A549 (cell line): Measurements from ENCODE around the gene PNPLA2. TPM values are rescaled to one million over a fixed set of nuclear protein-coding genes. Genes with fewer than 3 reads are reported as not detected.

Experiments
- ATAC-seq, 2 experiments: fragments of 200-7000 bp in 1 of 2; fragments of >200 bp in 1 of 2; cut with Nextera tagmentation in 1 of 2; cut with Tn5 transposase in 1 of 2; 3 replicates each; pipeline versions ENCODE4 v1.8.0 to v1.9.1; 2018 to 2020; ENCODE audit warnings: mild to moderate bottlenecking in 1 of 2, moderate library complexity in 1 of 2
- CTCF ChIA-PET: fragments of 300-600 bp; sonication (Branson Sonifier 250); formaldehyde crosslinking; extraction: SDS; loops from one replicate; lab custom pipeline; 2021; ENCODE audit warnings: antibody characterized with exemption, inconsistent platforms; lab: Yijun Ruan, JAX
- POLR2A ChIA-PET: fragments of 350-600 bp; formaldehyde crosslinking; extraction: SDS; loops from one replicate; lab custom pipeline; 2021; ENCODE audit warnings: antibody characterized with exemption, inconsistent platforms; lab: Yijun Ruan, JAX
- DNase-seq, 2 experiments: peaks; one replicate each; pipeline versions ENCODE4 v3.0.0 to v3.0.0-alpha.2; 2011 to 2016; ENCODE audit warnings: low read depth in 1 of 2, low spot score in 1 of 2
- FAIRE-seq: peaks from 2 replicates; lab custom pipeline; 2011; peaks lifted over from hg19 to GRCh38; lab: Jason Lieb, UNC
- H3K27ac ChIP-seq, 2 experiments: fragments of >200 bp; sonication (Bioruptor Twin); formaldehyde crosslinking; 3 replicates each; pipeline ENCODE4 v1.5.1; 2016 to 2017
- H3K4me1 ChIP-seq: fragments of >200 bp; sonication (Bioruptor Twin); formaldehyde crosslinking; 3 replicates; pipeline ENCODE4 v1.6.1; 2016
- H3K4me2 ChIP-seq: fragments of >200 bp; sonication (Bioruptor Twin); formaldehyde crosslinking; 3 replicates; pipeline ENCODE4 v1.6.1; 2016
- H3K4me3 ChIP-seq: fragments of >200 bp; sonication (Bioruptor Twin); formaldehyde crosslinking; 3 replicates; pipeline ENCODE4 v1.5.1; 2016
- H3K9me3 ChIP-seq: fragments of >200 bp; sonication (Bioruptor Twin); formaldehyde crosslinking; 3 replicates; pipeline ENCODE4 v1.6.1; 2016
- BHLHE40 ChIP-seq: IDR thresholded peaks from 2 replicates; pipeline ENCODE4 v1.6.1; 2012; ENCODE audit warnings: low read depth, low read length, inconsistent platforms
- CBX2 ChIP-seq: fragments of 200-600 bp; sonication (generic); IDR thresholded peaks from 2 replicates; pipeline ENCODE4 v1.6.1; 2016; ENCODE audit warnings: low read depth, mild to moderate bottlenecking, borderline replicate concordance
- CHD2 ChIP-seq: fragments of 150-350 bp; IDR thresholded peaks from 2 replicates; pipeline ENCODE4 v1.6.1; 2014; ENCODE audit warnings: low read length; ENCODE audit not compliant: partially characterized antibody
- EHF ChIP-seq: fragments of 250-450 bp; sonication (Bioruptor Pico); IDR thresholded peaks from 2 replicates; pipeline ENCODE4 v1.5.0; 2020; ENCODE audit warnings: mild to moderate bottlenecking
- EP300 ChIP-seq, 2 experiments: fragments of >200 bp; sonication (Bioruptor Twin); formaldehyde crosslinking; IDR thresholded peaks; 2 replicates in 1 of 2; 3 replicates in 1 of 2; pipeline ENCODE4 v1.6.1; 2016 to 2017
- FOXS1 ChIP-seq: fragments of 250-450 bp; sonication (Bioruptor Pico); IDR thresholded peaks from 2 replicates; pipeline ENCODE4 v1.5.0; 2020; ENCODE audit warnings: mild to moderate bottlenecking, moderate library complexity
- GATA3 ChIP-seq: IDR thresholded peaks from 2 replicates; pipeline ENCODE4 v1.6.1; 2012; ENCODE audit warnings: borderline replicate concordance
- HOXB13 ChIP-seq: fragments of 250-450 bp; sonication (Bioruptor Pico); IDR thresholded peaks from 2 replicates; pipeline ENCODE4 v1.5.0; 2020; ENCODE audit warnings: low read depth, mild to moderate bottlenecking, moderate library complexity
- JUN ChIP-seq, 2 experiments: fragments of >200 bp; sonication (Bioruptor Twin); formaldehyde crosslinking; IDR thresholded peaks; 2 replicates in 1 of 2; 3 replicates in 1 of 2; pipeline ENCODE4 v1.6.1; 2016 to 2017
- KDM1A ChIP-seq: fragments of 200-600 bp; sonication (generic); IDR thresholded peaks from 2 replicates; pipeline ENCODE4 v1.6.1; 2016; ENCODE audit warnings: low read depth, mild to moderate bottlenecking
- MAFK ChIP-seq: fragments of 450-650 bp; IDR thresholded peaks from 2 replicates; pipeline ENCODE4 v1.6.1; 2014; ENCODE audit not compliant: partially characterized antibody
- MAZ ChIP-seq: fragments of 150-350 bp; IDR thresholded peaks from 2 replicates; pipeline ENCODE4 v1.6.1; 2014; ENCODE audit warnings: antibody characterized with exemption, low read depth, low read length, borderline replicate concordance
- MYC ChIP-seq: IDR thresholded peaks from 2 replicates; pipeline ENCODE4 v1.6.1; 2012; ENCODE audit warnings: mild to moderate bottlenecking, inconsistent platforms, low read length, improper control_type of control experiment, borderline replicate concordance
- POLR2A ChIP-seq: IDR thresholded peaks from 2 replicates; pipeline ENCODE4 v1.6.1; 2012; ENCODE audit warnings: mild to moderate bottlenecking, low read length
- RAD21 ChIP-seq, 2 experiments: fragments of >200 bp in 1 of 2; sonication (Bioruptor Twin) in 1 of 2; formaldehyde crosslinking in 1 of 2; IDR thresholded peaks in 1 of 2; conservative IDR thresholded peaks in 1 of 2; 2 replicates in 1 of 2; 3 replicates in 1 of 2; pipeline ENCODE4 v1.6.1; 2012 to 2018; ENCODE audit warnings: inconsistent platforms in 1 of 2
- RFX5 ChIP-seq: fragments of 450-650 bp; IDR thresholded peaks from 2 replicates; pipeline ENCODE4 v1.7.1; 2014; ENCODE audit warnings: antibody characterized with exemption, mild to moderate bottlenecking, moderate library complexity
- RNF2 ChIP-seq: fragments of 200-600 bp; sonication (generic); IDR thresholded peaks from 2 replicates; pipeline ENCODE4 v1.6.1; 2016; ENCODE audit warnings: low read depth, mild to moderate bottlenecking, antibody characterized with exemption, moderate library complexity, borderline replicate concordance
- TFCP2L1 ChIP-seq: fragments of 250-450 bp; sonication (Bioruptor Pico); IDR thresholded peaks from 2 replicates; pipeline ENCODE4 v1.5.0; 2021; ENCODE audit warnings: mild to moderate bottlenecking
- TP53 ChIP-seq: fragments of 250-450 bp; sonication (Bioruptor Pico); IDR thresholded peaks from 2 replicates; pipeline ENCODE4 v1.5.0; 2021; ENCODE audit warnings: mild to moderate bottlenecking, moderate library complexity
- ZC3H11A ChIP-seq: fragments of 450-650 bp; IDR thresholded peaks from 2 replicates; pipeline ENCODE4 v1.6.1; 2014; ENCODE audit warnings: antibody characterized with exemption, mild to moderate bottlenecking
- ZFP36 ChIP-seq: fragments of 450-650 bp; IDR thresholded peaks from 2 replicates; pipeline ENCODE4 v1.6.1; 2014; ENCODE audit warnings: borderline replicate concordance; ENCODE audit not compliant: partially characterized antibody
- whole genome bisulfite sequencing: methylation state at CpG from one replicate; pipeline ENCODE4 v1.1.6; 2017; ENCODE audit errors: missing lambda C conversion rate; 5-methylcytosine and 5-hydroxymethylcytosine counted together
- polyA plus RNA-seq, 4 experiments: library from polyadenylated mRNA; depleted of rRNA in 3 of 4; stranded (reverse); fragments of >200 nt; fragmentation: RNase III in 1 of 4; extraction: RNeasy Plus Mini Kit Qiagen cat#74134 plus additional on column Dnase treatment in 1 of 4; gene quantifications; 2 replicates in 3 of 4; 3 replicates in 1 of 4; pipeline ENCODE4 v1.2.3, GENCODE V29; 2011 to 2017
- TF ChIP-seq, protein P1 (sequence below): fragments of 200-600 bp; sonication (generic); IDR thresholded peaks from 2 replicates; pipeline ENCODE4 v1.6.1; 2016; ENCODE audit warnings: antibody characterized with exemption, mild to moderate bottlenecking, moderate library complexity
- TF ChIP-seq, protein P2 (sequence below): IDR thresholded peaks from 2 replicates; pipeline ENCODE4 v1.6.1; 2012
- TF ChIP-seq, protein P3 (sequence below): fragments of 150-350 bp; IDR thresholded peaks from 2 replicates; pipeline ENCODE4 v1.6.1; 2014; ENCODE audit warnings: low read depth, mild to moderate bottlenecking, low read length
- TF ChIP-seq, protein P4 (sequence below): fragments of >200 bp; sonication (Bioruptor Twin); formaldehyde crosslinking; IDR thresholded peaks from 2 replicates; pipeline ENCODE4 v1.6.1; 2016
- TF ChIP-seq, protein P5 (sequence below): fragments of 250-450 bp; sonication (Bioruptor Pico); IDR thresholded peaks from 2 replicates; pipeline ENCODE4 v1.5.0; 2020; ENCODE audit warnings: low read depth, mild to moderate bottlenecking, moderate library complexity

Gene PNPLA2
- polyA plus RNA-seq, 2 of the 4 experiments (the other 2 are of a cell fraction): 13.2 to 25.4 TPM

DNA sequence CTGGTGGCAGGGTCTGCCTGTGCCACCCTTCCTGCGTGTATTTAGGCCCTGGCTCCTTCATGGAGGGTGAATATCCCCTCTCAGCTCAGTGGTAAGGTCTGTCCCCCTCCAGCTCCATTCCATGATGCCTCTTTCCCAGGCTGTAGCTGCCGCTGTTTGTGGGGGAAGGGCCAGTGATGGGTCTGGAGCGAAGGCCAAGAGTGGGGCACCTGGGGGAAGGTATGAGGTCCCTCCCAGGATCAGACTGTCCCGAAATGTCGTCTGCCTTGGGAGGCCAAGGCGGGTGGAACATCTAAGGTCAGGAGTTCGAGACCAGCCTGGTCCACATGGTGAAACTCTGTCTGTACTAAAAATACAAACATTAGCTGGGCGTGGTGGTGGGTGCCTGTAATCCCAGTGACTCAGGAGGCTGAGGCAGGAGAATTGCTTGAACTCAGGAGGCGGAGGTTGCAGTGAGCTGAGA is 15.2 kb downstream of the PNPLA2 start:
- CTCF ChIA-PET: interaction anchor here (0.8 to 2.4 kb wide), 4 partner anchors 9 to 18 kb away, joined by 3 to 10 read pairs (median 6); partner anchors contain the start of gene PNPLA2
- WGBS: 3% methylated on average over 8 of the region's 9 CpGs
- Histone ChIP-seq H3K4me3 (peak overlapping the region; percentile 86), H3K9me3 (no peaks in the 10 kb centered on the region), H3K27ac (peak overlapping the region; percentile 98 to 100), H3K4me1 (peaks cover 64% of the 10 kb centered on the region)
- ATAC-seq (peak in 1 of 2 experiments; percentile 0; a peak in 3 of 6 replicates), DNase-seq (peak in 1 of 2 experiments; percentile 75)
- POLR2A ChIA-PET: interaction anchor here (0.7 to 5.1 kb wide), 6 partner anchors 9 to 25 kb away, joined by 3 to 52 read pairs (median 12); partner anchors contain the start of genes PNPLA2, POLR2L, RPLP2 and TSPAN4
- peak; percentile 12 for TF ChIP-seq MAFK
- TF ChIP-seq, protein P1, sequence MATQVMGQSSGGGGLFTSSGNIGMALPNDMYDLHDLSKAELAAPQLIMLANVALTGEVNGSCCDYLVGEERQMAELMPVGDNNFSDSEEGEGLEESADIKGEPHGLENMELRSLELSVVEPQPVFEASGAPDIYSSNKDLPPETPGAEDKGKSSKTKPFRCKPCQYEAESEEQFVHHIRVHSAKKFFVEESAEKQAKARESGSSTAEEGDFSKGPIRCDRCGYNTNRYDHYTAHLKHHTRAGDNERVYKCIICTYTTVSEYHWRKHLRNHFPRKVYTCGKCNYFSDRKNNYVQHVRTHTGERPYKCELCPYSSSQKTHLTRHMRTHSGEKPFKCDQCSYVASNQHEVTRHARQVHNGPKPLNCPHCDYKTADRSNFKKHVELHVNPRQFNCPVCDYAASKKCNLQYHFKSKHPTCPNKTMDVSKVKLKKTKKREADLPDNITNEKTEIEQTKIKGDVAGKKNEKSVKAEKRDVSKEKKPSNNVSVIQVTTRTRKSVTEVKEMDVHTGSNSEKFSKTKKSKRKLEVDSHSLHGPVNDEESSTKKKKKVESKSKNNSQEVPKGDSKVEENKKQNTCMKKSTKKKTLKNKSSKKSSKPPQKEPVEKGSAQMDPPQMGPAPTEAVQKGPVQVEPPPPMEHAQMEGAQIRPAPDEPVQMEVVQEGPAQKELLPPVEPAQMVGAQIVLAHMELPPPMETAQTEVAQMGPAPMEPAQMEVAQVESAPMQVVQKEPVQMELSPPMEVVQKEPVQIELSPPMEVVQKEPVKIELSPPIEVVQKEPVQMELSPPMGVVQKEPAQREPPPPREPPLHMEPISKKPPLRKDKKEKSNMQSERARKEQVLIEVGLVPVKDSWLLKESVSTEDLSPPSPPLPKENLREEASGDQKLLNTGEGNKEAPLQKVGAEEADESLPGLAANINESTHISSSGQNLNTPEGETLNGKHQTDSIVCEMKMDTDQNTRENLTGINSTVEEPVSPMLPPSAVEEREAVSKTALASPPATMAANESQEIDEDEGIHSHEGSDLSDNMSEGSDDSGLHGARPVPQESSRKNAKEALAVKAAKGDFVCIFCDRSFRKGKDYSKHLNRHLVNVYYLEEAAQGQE: no peak
- no peak for TF ChIP-seq ZFP36
- 0 out of 2 replicates have a peak, but pooled peaks have one; percentile 25 for TF ChIP-seq TFCP2L1 (CRISPR knock-in tag)
- TF ChIP-seq, protein P2, sequence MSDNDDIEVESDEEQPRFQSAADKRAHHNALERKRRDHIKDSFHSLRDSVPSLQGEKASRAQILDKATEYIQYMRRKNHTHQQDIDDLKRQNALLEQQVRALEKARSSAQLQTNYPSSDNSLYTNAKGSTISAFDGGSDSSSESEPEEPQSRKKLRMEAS: peak; percentile 36; the same call in 1 of the 2 replicates
- peak; percentile 34; the same call in 1 of the 2 replicates for TF ChIP-seq EHF (CRISPR knock-in tag)
- peak; percentile 77; the same call in 1 of the 2 replicates for TF ChIP-seq TP53 (CRISPR knock-in tag)
- peak in 1 of 2 experiments; percentile 4; a peak in 2 of 5 replicates for TF ChIP-seq JUN (IDR thresholded peaks at IDR 0.05)
- TF ChIP-seq, all 56 proteins: peak for 6
- peak overlapping the region; percentile 88 for H3K4me2 ChIP-seq
- FAIRE-seq: no peak

DNA sequence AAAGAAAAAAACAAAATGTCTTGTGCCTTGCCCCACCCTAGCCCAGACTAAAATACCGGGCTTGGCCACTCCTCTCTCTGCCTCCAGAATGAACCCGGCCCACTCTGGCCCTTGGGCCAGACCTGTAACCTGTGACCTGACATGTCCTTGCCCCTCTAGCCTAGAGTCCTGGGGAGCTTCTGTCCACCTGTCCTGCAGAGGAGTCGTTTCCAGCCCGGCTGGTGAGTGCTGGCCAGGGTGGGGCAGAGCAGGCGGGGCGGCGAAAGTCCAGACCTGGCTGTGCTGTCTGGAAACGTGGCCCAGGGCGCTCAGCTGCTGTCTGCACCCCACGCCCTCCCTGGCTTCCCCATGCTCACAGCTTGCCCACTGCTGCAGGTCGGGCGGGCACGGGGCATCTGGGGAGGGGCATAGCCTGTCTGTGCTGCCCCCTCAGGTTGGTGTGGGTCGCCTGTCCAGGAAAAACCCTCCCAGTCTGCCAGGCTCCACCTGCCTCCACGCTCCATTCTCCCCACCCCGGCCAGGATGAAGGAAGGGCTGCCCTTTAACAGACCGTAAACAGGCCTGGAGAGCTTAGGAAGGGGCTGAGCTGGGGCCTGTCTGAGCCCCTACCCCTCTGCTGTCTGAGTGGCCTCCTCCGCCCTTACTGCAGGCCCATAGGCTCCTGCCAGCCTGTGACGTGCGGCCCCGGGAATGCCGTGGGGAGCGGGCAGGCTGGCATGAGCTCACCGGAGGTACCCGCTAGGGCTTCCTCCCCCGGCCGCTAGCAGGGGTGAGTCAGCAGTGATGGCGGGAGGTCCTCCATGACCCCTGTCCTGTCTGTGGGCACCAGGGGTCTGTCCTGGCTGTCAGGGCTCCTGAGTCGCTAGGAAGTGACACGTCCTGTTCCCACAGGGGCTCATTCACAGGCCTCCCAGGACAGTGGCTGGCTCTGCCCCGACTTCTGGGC is 15.9 kb downstream of the PNPLA2 start:
- peak overlapping the region; percentile 86 for H3K4me3 ChIP-seq
- H3K4me2 ChIP-seq: peak overlapping the region; percentile 88
- FAIRE-seq (no peak), DNase-seq (peak; percentile 81 to 95), ATAC-seq (peak; percentile 52 to 68)
- 2% methylated on average over 31 of the region's 31 CpGs for WGBS
- no peaks in the 10 kb centered on the region for H3K9me3 ChIP-seq
- H3K27ac ChIP-seq: peak overlapping the region; percentile 98 to 100
- peaks cover 71% of the 10 kb centered on the region for H3K4me1 ChIP-seq
- POLR2A ChIA-PET: interaction anchor here (0.6 to 5.1 kb wide), 10 partner anchors 9 to 38 kb away, joined by 3 to 52 read pairs (median 4); partner anchors contain the start of genes PNPLA2, POLR2L, RPLP2 and TSPAN4
- CTCF ChIA-PET: interaction anchor here (0.8 to 2.4 kb wide), 5 partner anchors 10 to 19 kb away, joined by 3 to 10 read pairs (median 6); partner anchors contain the start of gene PNPLA2
- TF ChIP-seq CBX2 (no peak), RNF2 (no peak), RFX5 (no peak), RAD21 (conservative IDR thresholded peaks at IDR 0.05 in 1 of 2, IDR thresholded peaks at IDR 0.05 in 1 of 2) (no peak), MYC (peak; percentile 49; the same call in 1 of the 2 replicates), POLR2A (peak; percentile 6), MAZ (0 out of 2 replicates have a peak, but pooled peaks have one; percentile 39), ZFP36 (no peak), KDM1A (no peak), HOXB13 (CRISPR knock-in tag) (peak; percentile 71; the same call in 1 of the 2 replicates), GATA3 (peak; percentile 74; the same call in 1 of the 2 replicates), EHF (CRISPR knock-in tag) (no peak), EP300 (IDR thresholded peaks at IDR 0.05) (no peak; a peak in 1 of 5 replicates), CHD2 (no peak), BHLHE40 (no peak), ZC3H11A (no peak), FOXS1 (no peak)
- TF ChIP-seq, protein P2: peak; percentile 73
- TF ChIP-seq, protein P3, sequence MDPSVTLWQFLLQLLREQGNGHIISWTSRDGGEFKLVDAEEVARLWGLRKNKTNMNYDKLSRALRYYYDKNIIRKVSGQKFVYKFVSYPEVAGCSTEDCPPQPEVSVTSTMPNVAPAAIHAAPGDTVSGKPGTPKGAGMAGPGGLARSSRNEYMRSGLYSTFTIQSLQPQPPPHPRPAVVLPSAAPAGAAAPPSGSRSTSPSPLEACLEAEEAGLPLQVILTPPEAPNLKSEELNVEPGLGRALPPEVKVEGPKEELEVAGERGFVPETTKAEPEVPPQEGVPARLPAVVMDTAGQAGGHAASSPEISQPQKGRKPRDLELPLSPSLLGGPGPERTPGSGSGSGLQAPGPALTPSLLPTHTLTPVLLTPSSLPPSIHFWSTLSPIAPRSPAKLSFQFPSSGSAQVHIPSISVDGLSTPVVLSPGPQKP: no peak
- TF ChIP-seq, protein P4, sequence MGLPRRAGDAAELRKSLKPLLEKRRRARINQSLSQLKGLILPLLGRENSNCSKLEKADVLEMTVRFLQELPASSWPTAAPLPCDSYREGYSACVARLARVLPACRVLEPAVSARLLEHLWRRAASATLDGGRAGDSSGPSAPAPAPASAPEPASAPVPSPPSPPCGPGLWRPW: no peak
- TF ChIP-seq, protein P5, sequence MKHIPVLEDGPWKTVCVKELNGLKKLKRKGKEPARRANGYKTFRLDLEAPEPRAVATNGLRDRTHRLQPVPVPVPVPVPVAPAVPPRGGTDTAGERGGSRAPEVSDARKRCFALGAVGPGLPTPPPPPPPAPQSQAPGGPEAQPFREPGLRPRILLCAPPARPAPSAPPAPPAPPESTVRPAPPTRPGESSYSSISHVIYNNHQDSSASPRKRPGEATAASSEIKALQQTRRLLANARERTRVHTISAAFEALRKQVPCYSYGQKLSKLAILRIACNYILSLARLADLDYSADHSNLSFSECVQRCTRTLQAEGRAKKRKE (CRISPR knock-in tag): 0 out of 2 replicates have a peak, but pooled peaks have one; percentile 32
